ENCODE measurements around the gene RPLP2. TPM values are rescaled to one million over a fixed set of nuclear protein-coding genes. Genes with fewer than 3 reads are reported as not detected.
A peak's percentile ranks its signal among the peaks of the same experiment; 100 is the strongest.

The RPLP2 gene
- total RNA-seq, 1 experiment from 2014 or later: 1,150 TPM

GRCh38 chr11:803467-803742, 6.4 kb upstream of the RPLP2 start:
- Histone ChIP-seq H3K27ac (no peak overlapping the region), H3K27me3 (no peaks in the 10 kb centered on the region), H3K4me3 (peak overlapping the region; percentile 61; the same call in 1 of the 2 replicates), H3K9me3 (replicated peaks) (no peaks in the 10 kb centered on the region), H3K36me3 (peaks cover 6% of the 10 kb centered on the region; the same call in 1 of the 2 replicates), H3K4me1 (peaks cover 14% of the 10 kb centered on the region)
- DNase-seq: no peak

DNA sequence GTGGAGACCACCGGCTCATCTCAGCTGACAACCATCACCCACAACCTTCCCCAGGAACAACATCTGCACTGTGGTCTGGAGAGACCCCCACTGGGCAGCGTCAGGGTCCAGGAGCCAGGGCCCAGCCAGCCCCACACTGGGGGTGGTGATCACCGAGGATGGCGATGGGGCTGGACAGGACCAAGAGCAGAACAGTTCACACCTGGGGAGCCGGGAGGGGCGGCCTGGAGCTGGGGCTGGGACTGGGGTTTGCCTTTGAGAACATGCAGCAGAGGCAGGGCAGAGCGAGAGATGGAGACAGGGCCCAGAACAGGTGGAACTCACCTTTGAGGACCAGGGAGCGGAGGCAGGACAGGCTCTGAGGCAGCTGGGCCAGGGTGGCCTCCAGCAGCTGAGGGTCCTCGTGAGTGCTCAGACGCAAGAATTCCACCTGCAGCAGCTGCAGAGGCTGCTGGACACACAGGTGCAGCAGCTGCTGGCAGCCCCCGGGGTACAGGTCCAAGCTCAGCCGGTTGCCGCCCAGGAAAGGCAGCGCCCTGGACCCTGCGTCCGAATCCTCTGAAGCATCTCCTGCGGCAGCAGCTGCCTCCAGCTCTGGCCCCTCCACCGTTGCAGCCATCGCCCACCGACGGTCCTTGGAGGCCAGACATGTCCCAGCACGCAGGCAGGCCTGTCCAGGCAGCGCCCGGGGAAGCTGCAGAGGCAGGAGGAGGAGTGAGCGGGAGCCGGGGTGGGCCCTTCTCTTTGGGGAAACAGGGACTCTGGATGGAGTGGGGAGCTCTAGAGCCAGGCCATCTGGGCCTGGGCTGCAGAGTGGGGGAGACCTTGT, 5.8 kb upstream of the RPLP2 start:
- peak overlapping the region; percentile 61 for H3K4me3 ChIP-seq
- H3K9me3 ChIP-seq (replicated peaks): no peaks in the 10 kb centered on the region
- H3K27me3 ChIP-seq: no peaks in the 10 kb centered on the region
- H3K4me1 ChIP-seq: peaks cover 14% of the 10 kb centered on the region
- peak; percentile 85 to 90 for DNase-seq
- peak overlapping the region; percentile 40; the same call in 1 of the 2 replicates for H3K27ac ChIP-seq
- peaks cover 6% of the 10 kb centered on the region; the same call in 1 of the 2 replicates for H3K36me3 ChIP-seq

GRCh38 chr11:804599-804964, 5.2 kb upstream of the RPLP2 start:
- Histone ChIP-seq H3K27ac (peak overlapping the region; percentile 40; the same call in 1 of the 2 replicates), H3K9me3 (replicated peaks) (no peaks in the 10 kb centered on the region), H3K4me1 (peaks cover 14% of the 10 kb centered on the region), H3K4me3 (peak overlapping the region; percentile 61), H3K36me3 (peaks cover 6% of the 10 kb centered on the region; the same call in 1 of the 2 replicates), H3K27me3 (no peaks in the 10 kb centered on the region)
- DNase-seq: no peak

GRCh38 chr11:808427-809286, 1.1 kb upstream of the RPLP2 start:
- Histone ChIP-seq H3K27me3 (no peaks in the 10 kb centered on the region), H3K9me3 (replicated peaks) (no peaks in the 10 kb centered on the region), H3K27ac (peak overlapping the region; percentile 97), H3K4me1 (peaks cover 13% of the 10 kb centered on the region; the same call in 1 of the 2 replicates), H3K36me3 (peaks cover 33% of the 10 kb centered on the region), H3K4me3 (peak overlapping the region; percentile 81)
- peak in 1 of 2 experiments; percentile 2 for DNase-seq

DNA sequence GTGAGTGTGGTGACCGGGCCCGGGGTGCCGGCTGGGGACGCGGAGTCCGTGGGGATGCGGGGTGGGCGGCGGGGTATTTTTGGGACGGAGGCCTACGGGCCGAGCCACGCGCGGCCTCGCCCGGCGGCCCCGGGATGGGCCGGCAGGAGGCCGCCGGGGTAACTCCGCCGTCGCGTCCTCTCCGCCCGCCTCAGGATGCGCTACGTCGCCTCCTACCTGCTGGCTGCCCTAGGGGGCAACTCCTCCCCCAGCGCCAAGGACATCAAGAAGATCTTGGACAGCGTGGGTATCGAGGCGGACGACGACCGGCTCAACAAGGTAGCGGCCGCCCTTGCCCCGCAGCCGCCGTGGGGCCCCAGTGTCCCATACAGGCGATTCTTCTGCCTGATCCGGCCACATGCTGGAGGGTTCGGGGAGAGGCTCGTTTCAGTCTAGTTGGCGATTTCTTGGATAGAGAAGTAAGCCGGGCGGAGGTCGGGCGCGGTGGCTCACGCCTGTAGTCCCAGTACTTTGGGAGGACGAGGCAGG, 337 bp downstream of the RPLP2 start:
- Histone ChIP-seq H3K9me3 (replicated peaks) (no peaks in the 10 kb centered on the region), H3K4me3 (peak overlapping the region; percentile 81), H3K36me3 (peaks cover 41% of the 10 kb centered on the region), H3K4me1 (peaks cover 10% of the 10 kb centered on the region; the same call in 1 of the 2 replicates), H3K27me3 (no peaks in the 10 kb centered on the region), H3K27ac (peak overlapping the region; percentile 97)
- no peak for DNase-seq

DNA sequence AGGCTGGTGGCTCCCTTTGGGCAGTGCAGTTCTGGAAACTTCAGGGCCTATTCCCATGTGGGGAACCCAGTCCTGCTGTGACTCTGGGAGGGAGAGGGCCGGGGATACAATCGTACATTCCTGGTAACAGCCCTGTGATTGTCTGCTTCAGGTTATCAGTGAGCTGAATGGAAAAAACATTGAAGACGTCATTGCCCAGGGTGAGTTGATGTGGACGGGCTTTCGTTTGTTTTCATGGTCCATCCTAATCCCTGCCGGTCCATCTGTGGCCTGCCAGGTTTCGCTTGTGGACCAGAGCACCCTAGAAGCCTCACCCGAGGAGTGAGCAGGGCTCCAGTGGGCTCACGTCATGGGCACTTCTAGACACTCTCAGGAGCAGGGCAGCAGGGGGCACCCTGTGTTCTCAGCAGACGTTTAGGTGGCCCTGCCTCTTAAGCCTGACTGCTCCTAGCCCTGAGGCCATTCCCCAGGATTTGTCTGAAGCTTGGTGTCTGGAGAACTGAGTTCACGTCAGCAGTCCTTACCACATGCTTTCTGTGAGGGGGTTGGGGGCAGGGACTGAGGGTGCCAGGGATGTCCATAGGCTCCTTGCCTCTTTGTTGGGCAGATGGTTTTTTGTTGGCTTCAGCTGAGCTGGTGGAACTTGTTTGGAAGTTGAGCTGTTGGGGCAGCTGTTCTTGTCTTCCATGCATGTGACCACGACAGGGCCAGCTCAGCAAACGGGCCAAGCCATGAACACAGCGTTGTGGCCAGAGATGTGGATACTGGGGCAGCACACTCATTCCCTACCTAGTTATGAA, 1.9 kb downstream of the RPLP2 start:
- Histone ChIP-seq H3K4me1 (peaks cover 10% of the 10 kb centered on the region; the same call in 1 of the 2 replicates), H3K27me3 (no peaks in the 10 kb centered on the region), H3K36me3 (peaks cover 42% of the 10 kb centered on the region), H3K9me3 (replicated peaks) (no peaks in the 10 kb centered on the region), H3K4me3 (no peak overlapping the region), H3K27ac (no peak overlapping the region)
- no peak for DNase-seq

DNA sequence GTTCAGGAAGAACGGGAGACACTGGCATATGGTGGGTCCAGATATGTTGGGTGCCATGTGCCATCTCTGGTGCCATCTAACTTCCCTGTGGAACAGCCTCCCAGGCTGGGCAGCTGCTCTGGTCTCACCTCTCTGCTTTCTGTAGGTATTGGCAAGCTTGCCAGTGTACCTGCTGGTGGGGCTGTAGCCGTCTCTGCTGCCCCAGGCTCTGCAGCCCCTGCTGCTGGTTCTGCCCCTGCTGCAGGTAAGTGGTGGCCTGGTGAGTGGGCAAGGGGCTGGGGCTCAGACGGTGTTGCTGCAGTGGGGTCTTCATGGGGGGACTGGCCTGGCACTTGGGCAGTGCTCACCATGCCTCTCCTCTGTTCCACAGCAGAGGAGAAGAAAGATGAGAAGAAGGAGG, 2.6 kb downstream of the RPLP2 start:
- DNase-seq: no peak
- Histone ChIP-seq H3K27ac (no peak overlapping the region), H3K27me3 (no peaks in the 10 kb centered on the region), H3K9me3 (replicated peaks) (no peaks in the 10 kb centered on the region), H3K4me1 (peaks cover 10% of the 10 kb centered on the region; the same call in 1 of the 2 replicates), H3K36me3 (peaks cover 42% of the 10 kb centered on the region), H3K4me3 (no peak overlapping the region)

- peaks cover 10% of the 10 kb centered on the region; the same call in 1 of the 2 replicates for H3K4me1 ChIP-seq
- no peak overlapping the region for H3K27ac ChIP-seq
These were observed 3.3 kb downstream of the RPLP2 start for GRCh38 chr11:813072-813455.

DNA sequence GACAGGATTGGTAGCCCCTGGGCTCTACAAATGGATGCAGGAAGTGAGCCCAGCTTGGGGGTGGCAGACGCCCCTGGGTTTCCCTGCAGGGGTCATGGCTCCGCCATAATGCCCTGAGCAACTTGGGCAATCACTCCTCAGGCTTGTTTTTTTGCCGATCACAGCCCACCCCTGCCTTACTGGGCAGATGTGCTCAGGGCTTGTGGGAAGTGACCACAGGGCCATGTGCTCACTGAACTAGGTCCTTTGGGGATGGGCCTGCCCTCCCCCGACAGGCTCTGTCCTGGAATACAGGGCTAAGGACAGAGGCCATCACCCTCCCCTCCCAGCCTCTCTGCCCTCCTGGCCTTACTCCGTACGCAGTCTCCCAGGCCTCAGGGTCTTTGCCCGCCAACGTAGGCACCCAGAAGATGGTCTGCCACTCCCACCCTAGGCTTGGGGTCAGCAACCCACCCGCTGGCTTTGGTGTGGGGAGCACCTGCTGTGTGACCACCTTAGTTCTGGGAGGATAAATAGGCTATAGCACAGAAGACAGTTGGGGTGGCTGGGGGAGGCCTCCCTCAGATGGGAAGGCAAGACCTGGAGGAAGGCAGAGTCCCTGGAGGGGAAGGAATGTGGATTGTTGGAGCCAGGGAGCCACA, 3.8 kb downstream of the RPLP2 start:
- no peak overlapping the region for H3K27ac ChIP-seq
- H3K4me3 ChIP-seq: no peak overlapping the region
- H3K27me3 ChIP-seq: no peaks in the 10 kb centered on the region

More at GRCh38 chr11:813072-813455, 3.3 kb downstream of the RPLP2 start:
- Histone ChIP-seq H3K9me3 (replicated peaks) (no peaks in the 10 kb centered on the region), H3K27me3 (no peaks in the 10 kb centered on the region), H3K4me3 (no peak overlapping the region), H3K36me3 (peaks cover 42% of the 10 kb centered on the region)
- no peak for DNase-seq

GRCh38 chr11:815675-816432, 6.1 kb downstream of the RPLP2 start:
- no peak for DNase-seq
- no peak overlapping the region for H3K4me3 ChIP-seq
- peaks cover 21% of the 10 kb centered on the region for H3K4me1 ChIP-seq
- H3K36me3 ChIP-seq: peaks cover 37% of the 10 kb centered on the region
- H3K9me3 ChIP-seq (replicated peaks): no peaks in the 10 kb centered on the region
- no peak overlapping the region for H3K27ac ChIP-seq
- no peaks in the 10 kb centered on the region for H3K27me3 ChIP-seq

More for the DNA sequence above, 3.8 kb downstream of the RPLP2 start:
- H3K4me1 ChIP-seq: peaks cover 13% of the 10 kb centered on the region
- no peaks in the 10 kb centered on the region for H3K9me3 ChIP-seq (replicated peaks)
- no peak for DNase-seq
- peaks cover 42% of the 10 kb centered on the region for H3K36me3 ChIP-seq

DNA sequence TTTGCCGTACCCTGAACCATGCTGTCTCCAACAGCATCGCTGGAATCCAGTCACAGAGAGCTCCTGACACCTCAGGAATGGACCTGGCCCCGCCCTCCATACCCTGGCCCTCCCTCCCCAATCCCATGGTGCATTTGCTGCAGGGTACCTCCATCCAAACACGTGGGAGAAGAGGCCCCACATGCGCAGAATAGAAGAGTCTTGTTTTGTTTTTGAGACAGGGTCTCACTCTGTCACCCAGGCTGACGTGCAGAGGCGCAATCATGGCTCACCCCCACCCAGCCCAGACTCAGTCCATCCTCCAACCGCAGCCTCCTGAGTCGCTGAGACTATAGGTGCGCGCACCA, 6.6 kb downstream of the RPLP2 start:
- no peaks in the 10 kb centered on the region for H3K9me3 ChIP-seq (replicated peaks)
- H3K27ac ChIP-seq: no peak overlapping the region
- peaks cover 21% of the 10 kb centered on the region for H3K4me1 ChIP-seq
- no peak for DNase-seq
- H3K4me3 ChIP-seq: no peak overlapping the region
- H3K27me3 ChIP-seq: no peaks in the 10 kb centered on the region
- H3K36me3 ChIP-seq: peaks cover 32% of the 10 kb centered on the region

- H3K9me3 ChIP-seq (replicated peaks): no peaks in the 10 kb centered on the region
- peak within 1 kb of the TSS; percentile 89 for H3K4me3 ChIP-seq
- H3K27me3 ChIP-seq: no peaks in the 10 kb centered on the region
- no peak for DNase-seq
- H3K4me1 ChIP-seq: peaks cover 19% of the 10 kb centered on the region
- peak within 1 kb of the TSS; percentile 41; the same call in 1 of the 2 replicates for H3K27ac ChIP-seq
- peaks cover 10% of the 10 kb centered on the region; the same call in 1 of the 2 replicates for H3K36me3 ChIP-seq
These were observed 8.8 kb downstream of the RPLP2 start, which contains the start of gene PNPLA2 for GRCh38 chr11:818396-819128. Gene PNPLA2, plus strand, starts transcription at chr11:818914. Its CDS starts 805 bp downstream, at chr11:819719.
